Measurements from ENCODE around the gene TMEM39B. TPM values are rescaled to one million over a fixed set of nuclear protein-coding genes. Genes with fewer than 3 reads are reported as not detected.

The TMEM39B gene
- total RNA-seq, 4 donors from 2014 or later: 2.6 to 35.8 (median 3.5) TPM

GRCh38 chr1:32100359-32100758 is 27.6 kb downstream of the TMEM39B start:
- TF ChIP-seq EP300 (IDR thresholded peaks at IDR 0.05; ENCODE audit: low read depth): no peak
- TF ChIP-seq POLR2A (IDR thresholded peaks at IDR 0.05): no peak
- no peak for TF ChIP-seq CTCF (IDR thresholded peaks at IDR 0.05)
- in situ Hi-C loops (cut with MboI; ENCODE audit: low pct_ligation_motif_present in 1 of 4, low pct_unique_long_range_greater_than_20kb in 1 of 4, low sequenced_read_pairs in 3 of 4): no loop called here
- H3K36me3 ChIP-seq: peaks cover 0 to 22% (median 4%) of the 10 kb centered on the region in 4 donors

DNA sequence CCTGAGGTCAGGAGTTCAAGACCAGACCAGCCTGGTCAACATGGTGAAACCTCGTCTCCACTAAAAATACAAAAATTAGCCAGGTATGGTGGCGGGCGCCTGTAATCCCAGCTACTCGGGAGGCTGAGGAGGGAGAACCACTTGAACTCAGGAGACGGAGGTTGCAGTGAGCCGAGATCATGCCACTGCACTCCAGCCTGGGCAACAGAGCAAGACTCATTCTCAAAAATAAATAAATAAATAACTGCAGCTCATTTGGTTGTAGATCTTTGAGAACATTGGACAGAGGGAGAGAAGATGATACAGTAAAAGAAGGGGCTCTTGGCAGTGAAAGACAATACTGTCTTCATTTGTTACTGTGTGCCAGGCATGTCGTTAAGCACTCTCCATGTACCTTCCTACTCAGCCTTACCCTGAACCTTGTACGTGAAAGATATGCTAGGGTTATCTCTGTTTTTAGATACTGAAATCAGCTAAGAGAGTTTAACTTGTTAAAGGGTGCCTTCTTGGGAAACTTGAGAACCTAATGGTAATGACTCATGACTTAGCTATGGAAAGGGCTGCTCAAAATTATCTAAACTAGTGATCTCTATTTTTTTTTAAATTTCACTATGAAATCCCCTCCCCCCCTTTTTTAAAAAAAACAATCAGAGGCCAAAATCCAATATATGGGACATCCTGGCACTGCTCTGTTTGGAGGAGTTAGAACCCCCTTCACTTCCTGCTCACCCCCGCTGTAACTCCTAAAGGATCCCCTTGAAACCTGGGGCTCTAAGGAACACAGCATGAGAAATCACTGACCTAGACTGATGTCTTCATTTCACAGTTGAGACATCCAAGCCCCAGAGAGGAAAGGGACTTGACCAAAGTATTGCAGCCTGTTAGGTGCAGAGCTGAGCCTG is 28.3 kb downstream of the TMEM39B start:
- WGBS, 2 donors (ENCODE audit: low coverage in 1 of 2): 97% methylated on average over 9 of the region's 9 CpGs; no CpG with 5 or more reads in 1 of the 2 donors
- in situ Hi-C loops (cut with MboI; ENCODE audit: low pct_ligation_motif_present in 1 of 4, low pct_unique_long_range_greater_than_20kb in 1 of 4, low sequenced_read_pairs in 3 of 4) (no loop called here), intact Hi-C loops (cut with DNase I; ENCODE audit: low total_unique reads) (no loop called here)
- no peak for TF ChIP-seq EP300 (IDR thresholded peaks at IDR 0.05; ENCODE audit: low read depth)
- TF ChIP-seq POLR2A (IDR thresholded peaks at IDR 0.05): no peak
- TF ChIP-seq CTCF (IDR thresholded peaks at IDR 0.05): no peak
- TF ChIP-seq POLR2AphosphoS5 (IDR thresholded peaks at IDR 0.05): no peak
- no peaks in the 10 kb centered on the region for H3K4me1 ChIP-seq
- H3K36me3 ChIP-seq: peaks cover 0 to 17% (median under 1%) of the 10 kb centered on the region in 4 donors
- no peaks in the 10 kb centered on the region for H3K9me3 ChIP-seq
- DNase-seq: no peak
- H3K27ac ChIP-seq: no peak overlapping the region
- H3K27me3 ChIP-seq: no peaks in the 10 kb centered on the region
- no peak overlapping the region for H3K4me3 ChIP-seq

More at GRCh38 chr1:32100359-32100758, 27.6 kb downstream of the TMEM39B start:
- H3K27ac ChIP-seq: no peak overlapping the region
- no peaks in the 10 kb centered on the region for H3K27me3 ChIP-seq
- no peaks in the 10 kb centered on the region for H3K9me3 ChIP-seq
- intact Hi-C loops (cut with DNase I; ENCODE audit: low total_unique reads): no loop called here
- H3K4me1 ChIP-seq: no peaks in the 10 kb centered on the region
- DNase-seq: no peak
- 88 to 90% methylated on average over 8 to 10 of the region's 10 CpGs for WGBS, 2 donors (ENCODE audit: low coverage in 1 of 2)
- H3K4me3 ChIP-seq: no peak overlapping the region

GRCh38 chr1:32104127-32104526 is 31.4 kb downstream of the TMEM39B start:
- in situ Hi-C loops (cut with MboI; ENCODE audit: low pct_ligation_motif_present in 1 of 4, low pct_unique_long_range_greater_than_20kb in 1 of 4, low sequenced_read_pairs in 3 of 4) (no loop called here), intact Hi-C loops (cut with DNase I; ENCODE audit: low total_unique reads) (no loop called here)
- H3K27ac ChIP-seq: no peak overlapping the region
- no peak for DNase-seq
- no peak overlapping the region for H3K4me3 ChIP-seq
- H3K36me3 ChIP-seq: no peaks in the 10 kb centered on the region
- 50 to 79% methylated on average over 1 to 4 of the region's 4 CpGs for WGBS, 2 donors (ENCODE audit: low coverage in 1 of 2)
- H3K9me3 ChIP-seq: no peaks in the 10 kb centered on the region
- peaks cover 0 to 9% (median under 1%) of the 10 kb centered on the region in 4 donors for H3K4me1 ChIP-seq
- TF ChIP-seq POLR2A (IDR thresholded peaks at IDR 0.05): no peak
- TF ChIP-seq CTCF (IDR thresholded peaks at IDR 0.05): no peak
- H3K27me3 ChIP-seq: no peaks in the 10 kb centered on the region

GRCh38 chr1:32105338-32105737 is 32.6 kb downstream of the TMEM39B start:
- in situ Hi-C loops (cut with MboI; ENCODE audit: low pct_ligation_motif_present in 1 of 4, low pct_unique_long_range_greater_than_20kb in 1 of 4, low sequenced_read_pairs in 3 of 4): no loop called here
- Histone ChIP-seq H3K4me1 (peaks cover 10 to 21% (median 10%) of the 10 kb centered on the region in 4 donors), H3K4me3 (no peak overlapping the region), H3K36me3 (no peaks in the 10 kb centered on the region), H3K27ac (no peak overlapping the region), H3K9me3 (no peaks in the 10 kb centered on the region), H3K27me3 (no peaks in the 10 kb centered on the region)
- TF ChIP-seq CTCF (IDR thresholded peaks at IDR 0.05) (no peak), POLR2AphosphoS5 (IDR thresholded peaks at IDR 0.05) (no peak), POLR2A (IDR thresholded peaks at IDR 0.05) (no peak), EP300 (IDR thresholded peaks at IDR 0.05; ENCODE audit: low read depth) (no peak)
- 96 to 100% methylated on average over 1 of the region's 1 CpG for WGBS, 2 donors (ENCODE audit: low coverage in 1 of 2)
- intact Hi-C loops (cut with DNase I; ENCODE audit: low total_unique reads): no loop called here
- no peak for DNase-seq
